ENCODE results near the gene CLIP2. TPM values are rescaled to one million over a fixed set of nuclear protein-coding genes. Genes with fewer than 3 reads are reported as not detected.

CLIP2 gene
- total RNA-seq, 1 donor from 2014 or later: 48.9 TPM

GRCh38 chr7:74355091-74355490 is 65.9 kb downstream of the CLIP2 start:
- Mint-ChIP-seq H3K27me3 (no peaks in the 10 kb centered on the region), H3K4me1 (ENCODE audit: unreplicated experiment) (no peaks in the 10 kb centered on the region), H3K4me3 (no peak overlapping the region), H3K27ac (no peak overlapping the region), H3K9me3 (no peaks in the 10 kb centered on the region), H3K36me3 (peaks cover 20% of the 10 kb centered on the region)
- DNase-seq (ENCODE audit: extremely low spot score, unreplicated experiment): no peak
- no peak for TF ChIP-seq CTCF (conservative IDR thresholded peaks at IDR 0.05)

GRCh38 chr7:74356589-74357315 is 67.5 kb downstream of the CLIP2 start:
- Mint-ChIP-seq H3K4me3 (no peak overlapping the region), H3K27me3 (no peaks in the 10 kb centered on the region), H3K9me3 (no peaks in the 10 kb centered on the region), H3K4me1 (ENCODE audit: unreplicated experiment) (no peaks in the 10 kb centered on the region), H3K36me3 (peaks cover 20% of the 10 kb centered on the region), H3K27ac (no peak overlapping the region)
- no peak for TF ChIP-seq CTCF (conservative IDR thresholded peaks at IDR 0.05)
- DNase-seq (ENCODE audit: extremely low spot score, unreplicated experiment): no peak

- no peak for DNase-seq (ENCODE audit: extremely low spot score, unreplicated experiment)
- Mint-ChIP-seq H3K9me3 (no peaks in the 10 kb centered on the region), H3K4me1 (ENCODE audit: unreplicated experiment) (no peaks in the 10 kb centered on the region), H3K4me3 (no peak overlapping the region), H3K36me3 (peaks cover 16% of the 10 kb centered on the region), H3K27me3 (no peaks in the 10 kb centered on the region), H3K27ac (no peak overlapping the region)
- no peak for TF ChIP-seq CTCF (conservative IDR thresholded peaks at IDR 0.05)
Observed at GRCh38 chr7:74360008-74360407, 70.8 kb downstream of the CLIP2 start.

GRCh38 chr7:74362266-74362665 is 73.1 kb downstream of the CLIP2 start:
- Mint-ChIP-seq H3K27me3 (no peaks in the 10 kb centered on the region), H3K4me1 (ENCODE audit: unreplicated experiment) (peaks cover 4% of the 10 kb centered on the region), H3K4me3 (no peak overlapping the region), H3K9me3 (no peaks in the 10 kb centered on the region), H3K36me3 (peaks cover 9% of the 10 kb centered on the region), H3K27ac (no peak overlapping the region)
- no peak for TF ChIP-seq CTCF (conservative IDR thresholded peaks at IDR 0.05)
- no peak for DNase-seq (ENCODE audit: extremely low spot score, unreplicated experiment)

- peak; percentile 46 for TF ChIP-seq CTCF (conservative IDR thresholded peaks at IDR 0.05)
- no peak for DNase-seq (ENCODE audit: extremely low spot score, unreplicated experiment)
- Mint-ChIP-seq H3K36me3 (peaks cover 8% of the 10 kb centered on the region), H3K27ac (no peak overlapping the region), H3K9me3 (no peaks in the 10 kb centered on the region), H3K27me3 (no peaks in the 10 kb centered on the region), H3K4me1 (ENCODE audit: unreplicated experiment) (peaks cover 4% of the 10 kb centered on the region), H3K4me3 (no peak overlapping the region)
Observed at GRCh38 chr7:74364061-74364460, 74.9 kb downstream of the CLIP2 start.

All from type B pancreatic cell (in vitro differentiated cells).